Measurements from ENCODE around the gene HACL1.

HACL1 gene

GRCh38 chr3:15601399-15602145 is at the start of gene HACL1, which contains the start of gene BTD:
Gene HACL1 (minus strand): TSS chr3:15601569. CDS start chr3:15601463, 106 bp downstream.
Gene BTD (plus strand): TSS chr3:15601745. CDS start chr3:15635440, 33,695 bp downstream.
- in situ Hi-C loops (cut with MboI; ENCODE audit: low pct_unique_long_range_greater_than_20kb, low sequenced_read_pairs): no loop called here
- DNase-seq: peak; percentile 100

GRCh38 chr3:15649858-15650257 is 48.5 kb upstream of the HACL1 start:
- DNase-seq: no peak
- in situ Hi-C loops (cut with MboI; ENCODE audit: low pct_unique_long_range_greater_than_20kb, low sequenced_read_pairs): loop anchor here (25.0 kb wide), 1 partner anchor 162 kb away; no protein-coding TSS in a partner anchor

GRCh38 chr3:15649341-15649740 is 48.0 kb upstream of the HACL1 start:
- in situ Hi-C loops (cut with MboI; ENCODE audit: low pct_unique_long_range_greater_than_20kb, low sequenced_read_pairs): loop anchor here (25.0 kb wide), 1 partner anchor 163 kb away; no protein-coding TSS in a partner anchor
- no peak for DNase-seq

GRCh38 chr3:15647611-15648167 is 46.3 kb upstream of the HACL1 start:
- DNase-seq: peak; percentile 92
- in situ Hi-C loops (cut with MboI; ENCODE audit: low pct_unique_long_range_greater_than_20kb, low sequenced_read_pairs): loop anchor here (25.0 kb wide), 1 partner anchor 165 kb away; no protein-coding TSS in a partner anchor

- in situ Hi-C loops (cut with MboI; ENCODE audit: low pct_unique_long_range_greater_than_20kb, low sequenced_read_pairs): loop anchor here (25.0 kb wide), 1 partner anchor 165 kb away; no protein-coding TSS in a partner anchor
- DNase-seq: no peak
Observed at GRCh38 chr3:15646851-15647511, 45.6 kb upstream of the HACL1 start.

GRCh38 chr3:15645740-15646501 is 44.6 kb upstream of the HACL1 start:
- in situ Hi-C loops (cut with MboI; ENCODE audit: low pct_unique_long_range_greater_than_20kb, low sequenced_read_pairs): loop anchor here (25.0 kb wide), 1 partner anchor 166 kb away; no protein-coding TSS in a partner anchor
- no peak for DNase-seq

- in situ Hi-C loops (cut with MboI; ENCODE audit: low pct_unique_long_range_greater_than_20kb, low sequenced_read_pairs): loop anchor here (25.0 kb wide), 1 partner anchor 167 kb away; no protein-coding TSS in a partner anchor
- DNase-seq: no peak
Observed at GRCh38 chr3:15645246-15645645, 43.9 kb upstream of the HACL1 start.

GRCh38 chr3:15638891-15639262 is 37.5 kb upstream of the HACL1 start:
- in situ Hi-C loops (cut with MboI; ENCODE audit: low pct_unique_long_range_greater_than_20kb, low sequenced_read_pairs): loop anchor here (25.0 kb wide), 1 partner anchor 173 kb away; no protein-coding TSS in a partner anchor
- DNase-seq: no peak

- in situ Hi-C loops (cut with MboI; ENCODE audit: low pct_unique_long_range_greater_than_20kb, low sequenced_read_pairs): loop anchor here (25.0 kb wide), 1 partner anchor 174 kb away; no protein-coding TSS in a partner anchor
- DNase-seq: no peak
Observed at GRCh38 chr3:15638193-15638890, 37.0 kb upstream of the HACL1 start.

GRCh38 chr3:15637131-15637951 is 36.0 kb upstream of the HACL1 start:
- in situ Hi-C loops (cut with MboI; ENCODE audit: low pct_unique_long_range_greater_than_20kb, low sequenced_read_pairs): loop anchor here (25.0 kb wide), 1 partner anchor 175 kb away; no protein-coding TSS in a partner anchor
- no peak for DNase-seq

- DNase-seq: no peak
- in situ Hi-C loops (cut with MboI; ENCODE audit: low pct_unique_long_range_greater_than_20kb, low sequenced_read_pairs): loop anchor here (25.0 kb wide), 1 partner anchor 176 kb away; no protein-coding TSS in a partner anchor
Observed at GRCh38 chr3:15636028-15636709, 34.8 kb upstream of the HACL1 start.

GRCh38 chr3:15635121-15635661 is 33.8 kb upstream of the HACL1 start:
- in situ Hi-C loops (cut with MboI; ENCODE audit: low pct_unique_long_range_greater_than_20kb, low sequenced_read_pairs): loop anchor here (25.0 kb wide), 1 partner anchor 177 kb away; no protein-coding TSS in a partner anchor
- no peak for DNase-seq

GRCh38 chr3:15634671-15635070 is 33.3 kb upstream of the HACL1 start:
- in situ Hi-C loops (cut with MboI; ENCODE audit: low pct_unique_long_range_greater_than_20kb, low sequenced_read_pairs): loop anchor here (25.0 kb wide), 1 partner anchor 178 kb away; no protein-coding TSS in a partner anchor
- DNase-seq: no peak

- in situ Hi-C loops (cut with MboI; ENCODE audit: low pct_unique_long_range_greater_than_20kb, low sequenced_read_pairs): loop anchor here (25.0 kb wide), 1 partner anchor 178 kb away; no protein-coding TSS in a partner anchor
Observed at GRCh38 chr3:15633766-15634598, 32.6 kb upstream of the HACL1 start.

GRCh38 chr3:15633159-15633558 is 31.8 kb upstream of the HACL1 start:
- in situ Hi-C loops (cut with MboI; ENCODE audit: low pct_unique_long_range_greater_than_20kb, low sequenced_read_pairs): loop anchor here (25.0 kb wide), 1 partner anchor 179 kb away; no protein-coding TSS in a partner anchor

More at GRCh38 chr3:15633766-15634598, 32.6 kb upstream of the HACL1 start:
- DNase-seq: no peak

More at GRCh38 chr3:15633159-15633558, 31.8 kb upstream of the HACL1 start:
- no peak for DNase-seq

Data from KBM-7 (cell line).